GM12874 (cell line): ENCODE results near the gene IPO4.

ENCODE experiments used
- CTCF ChIP-seq: IDR thresholded peaks from 2 replicates; pipeline ENCODE4 v1.5.1; 2011; ENCODE audit warnings: low read depth, mild to moderate bottlenecking, control low read depth, low read length, moderate library complexity; ENCODE audit not compliant: insufficient read depth

The IPO4 gene

DNA sequence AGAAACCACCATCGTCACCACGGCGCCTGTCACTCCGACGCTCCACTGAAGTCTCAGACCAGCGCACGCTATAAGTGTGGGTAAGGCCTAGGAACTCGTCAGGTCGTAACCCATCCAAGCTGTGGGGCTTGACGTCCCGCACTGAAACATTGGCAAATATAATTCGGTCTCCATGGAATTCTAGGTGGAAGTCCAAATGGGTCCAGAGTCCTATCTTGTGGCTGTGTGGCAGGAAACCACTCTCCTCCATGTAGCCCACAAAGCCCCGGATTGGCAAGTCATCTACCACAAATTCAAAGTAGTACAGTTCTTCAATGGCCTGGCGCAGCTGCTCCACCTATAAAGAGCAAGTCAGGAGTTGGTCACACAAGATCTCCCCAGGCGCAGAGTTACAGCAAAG is 4.3 kb upstream of the IPO4 start:
- no peak for TF ChIP-seq CTCF

GRCh38 chr14:24190416-24190815 is 1.8 kb upstream of the IPO4 start:
- TF ChIP-seq CTCF: no peak

DNA sequence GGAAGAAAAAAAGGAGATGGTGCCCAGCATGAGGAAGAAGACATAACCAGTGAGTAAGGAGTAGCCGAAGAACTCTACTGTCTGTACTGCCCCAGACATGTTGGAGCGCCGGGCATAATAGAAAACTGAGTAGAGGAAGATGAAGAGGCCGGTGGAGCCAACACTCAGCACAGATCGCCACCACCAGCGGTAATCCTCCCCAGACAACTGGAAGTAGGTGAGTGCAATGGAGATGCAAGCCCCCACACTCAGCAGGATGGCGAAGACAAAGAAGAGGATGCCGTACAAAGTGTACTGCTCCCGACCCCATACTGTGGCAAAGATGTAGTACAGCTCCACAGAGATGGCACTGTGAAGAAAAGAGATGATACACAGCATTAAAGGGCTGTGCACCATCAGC is 844 bp upstream of the IPO4 start:
- TF ChIP-seq CTCF: no peak

- no peak for TF ChIP-seq CTCF
Measured at GRCh38 chr14:24189059-24189375, 401 bp upstream of the IPO4 start.

DNA sequence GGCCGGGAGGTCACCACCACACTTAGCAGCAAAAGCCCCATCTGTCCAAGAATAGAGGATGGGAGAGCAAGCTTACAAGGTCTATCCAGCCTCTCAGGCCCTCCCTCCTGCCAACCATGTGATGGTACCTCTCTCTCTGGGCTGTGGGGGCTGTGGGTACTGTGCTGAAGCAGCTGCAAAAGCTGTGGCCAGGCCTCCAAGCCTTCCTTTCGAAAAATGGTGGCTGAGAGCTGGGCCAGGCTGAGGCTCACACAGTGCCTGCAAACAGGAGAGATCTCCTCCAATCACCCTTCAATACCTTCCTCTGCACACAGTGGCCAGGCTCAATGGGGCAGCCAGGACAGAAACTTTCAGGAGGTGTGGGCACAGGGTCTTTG is 1.1 kb downstream of the IPO4 start:
- TF ChIP-seq CTCF: no peak

DNA sequence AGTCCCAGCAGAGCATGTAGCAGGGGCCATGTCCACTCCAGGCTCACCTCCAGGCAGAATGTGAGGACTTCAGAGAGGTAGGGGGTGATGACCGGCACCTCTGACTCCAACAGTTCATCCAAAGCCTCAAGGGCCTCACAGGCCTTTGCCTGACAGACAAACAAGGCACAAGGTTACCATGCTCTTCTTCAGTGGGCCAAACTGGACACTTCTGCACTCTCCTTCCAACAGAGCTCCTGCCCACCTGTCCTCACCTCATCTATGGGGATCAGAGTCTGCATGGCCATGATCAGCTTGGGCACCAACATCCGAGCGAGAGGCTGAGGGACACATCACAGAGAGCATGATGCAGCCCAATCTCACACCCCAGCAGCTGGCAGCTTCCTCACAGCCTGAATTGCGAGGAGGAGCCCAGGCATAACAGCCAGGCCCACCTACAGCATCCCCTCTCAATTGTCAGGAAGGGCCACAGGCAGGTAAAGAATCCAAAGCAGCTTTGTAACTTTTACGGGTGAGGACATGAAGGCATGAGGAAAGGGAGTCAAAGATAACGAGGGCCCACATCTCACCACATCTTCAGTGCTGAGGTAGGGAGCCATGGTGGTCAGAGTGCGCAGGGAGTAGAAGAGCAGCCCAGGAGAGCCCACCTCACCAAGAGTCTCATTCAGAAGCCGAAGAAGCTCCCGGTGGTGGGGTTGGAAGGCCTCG is 1.6 kb downstream of the IPO4 start:
- no peak for TF ChIP-seq CTCF

- no peak for TF ChIP-seq CTCF
Measured at GRCh38 chr14:24185741-24186140, 2.9 kb downstream of the IPO4 start.

DNA sequence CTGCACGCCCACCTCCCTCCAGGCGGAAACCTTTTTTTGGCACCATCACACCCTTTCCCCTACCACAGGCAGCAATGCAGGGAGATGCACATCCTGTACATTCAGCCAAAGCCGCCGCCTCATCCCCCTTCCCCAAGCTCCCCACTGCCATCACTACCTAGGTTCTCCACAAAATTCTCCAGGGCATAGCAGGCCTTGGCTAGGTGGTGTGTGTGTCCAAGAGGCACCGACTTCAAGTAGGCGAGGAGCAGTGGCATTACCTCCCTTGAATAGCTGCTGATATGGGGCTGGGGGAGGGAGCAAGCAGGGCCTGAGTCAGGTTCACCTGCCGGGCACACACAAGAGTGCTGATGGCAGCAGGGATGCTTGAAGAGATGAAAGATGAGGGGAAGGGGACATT is 3.6 kb downstream of the IPO4 start:
- TF ChIP-seq CTCF: no peak
